H9 (cell line): Measurements from ENCODE around the gene LAMP1. TPM values are rescaled to one million over a fixed set of nuclear protein-coding genes. Genes with fewer than 3 reads are reported as not detected.

ENCODE experiments used
- DNase-seq: peaks from one replicate; pipeline ENCODE4 v3.0.0-alpha.2; 2017
- H2AFZ ChIP-seq: one replicate; pipeline ENCODE4 v1.6.1; 2013; ENCODE audit warnings: mild to moderate bottlenecking, low read length, control low read depth, moderate library complexity
- H2AK5ac ChIP-seq: 2 replicates; pipeline ENCODE4 v1.6.1; 2013; ENCODE audit warnings: low read length, control low read depth, mixed read lengths; ENCODE audit not compliant: insufficient read length
- H2BK120ac ChIP-seq: one replicate; pipeline ENCODE4 v1.6.1; 2013; ENCODE audit warnings: low read depth, mild to moderate bottlenecking, low read length, control low read depth, inconsistent platforms; ENCODE audit not compliant: poor library complexity, severe bottlenecking
- H2BK12ac ChIP-seq: 2 replicates; pipeline ENCODE4 v1.6.1; 2013; ENCODE audit warnings: low read length, control low read depth, mixed read lengths, low read depth; ENCODE audit not compliant: insufficient read length
- H2BK15ac ChIP-seq: 2 replicates; pipeline ENCODE4 v1.6.1; 2013; ENCODE audit warnings: low read depth, low read length, control low read depth
- H2BK20ac ChIP-seq: one replicate; pipeline ENCODE4 v1.6.1; 2013; ENCODE audit warnings: low read depth, mild to moderate bottlenecking, low read length, control low read depth, inconsistent platforms; ENCODE audit not compliant: poor library complexity, severe bottlenecking
- H2BK5ac ChIP-seq: 2 replicates; pipeline ENCODE4 v1.6.1; 2013; ENCODE audit warnings: low read length, control low read depth, mixed read lengths; ENCODE audit not compliant: insufficient read length
- H3K14ac ChIP-seq: 2 replicates; pipeline ENCODE4 v1.6.1; 2013; ENCODE audit warnings: low read length, control low read depth; ENCODE audit not compliant: insufficient read depth
- H3K18ac ChIP-seq: 2 replicates; pipeline ENCODE4 v1.6.1; 2013; ENCODE audit warnings: low read depth, mild to moderate bottlenecking, mixed read lengths, low read length, control low read depth; ENCODE audit not compliant: insufficient read length
- H3K23ac ChIP-seq: 2 replicates; pipeline ENCODE4 v1.6.1; 2013; ENCODE audit warnings: low read length, control low read depth, mixed read lengths, low read depth; ENCODE audit not compliant: insufficient read length
- H3K23me2 ChIP-seq: 2 replicates; pipeline ENCODE4 v1.6.1; 2013; ENCODE audit warnings: low read depth, mild to moderate bottlenecking, mixed read lengths, low read length, control low read depth; ENCODE audit not compliant: insufficient read length, poor library complexity, severe bottlenecking
- H3K27ac ChIP-seq: 2 replicates; pipeline ENCODE4 v1.5.1; 2013; ENCODE audit warnings: low read length, control low read depth, mixed read lengths, low read depth; ENCODE audit not compliant: insufficient read length
- H3K27me3 ChIP-seq: 2 replicates; pipeline ENCODE4 v1.6.1; 2013; ENCODE audit warnings: low read length, control low read depth, inconsistent platforms; ENCODE audit not compliant: insufficient read depth
- H3K4ac ChIP-seq: 2 replicates; pipeline ENCODE4 v1.6.1; 2013; ENCODE audit warnings: low read depth, mild to moderate bottlenecking, control low read depth, inconsistent platforms, low read length, moderate library complexity
- H3K4me1 ChIP-seq: 2 replicates; pipeline ENCODE4 v1.6.1; 2013; ENCODE audit warnings: low read length, control low read depth, inconsistent platforms; ENCODE audit not compliant: insufficient read depth
- H3K4me2 ChIP-seq: 2 replicates; pipeline ENCODE4 v1.6.1; 2013; ENCODE audit warnings: low read length, control low read depth, mixed read lengths; ENCODE audit not compliant: insufficient read length, insufficient read depth
- H3K56ac ChIP-seq: 2 replicates; pipeline ENCODE4 v1.6.1; 2013; ENCODE audit warnings: low read depth, mild to moderate bottlenecking, mixed read lengths, low read length, control low read depth; ENCODE audit not compliant: insufficient read length
- H3K79me1 ChIP-seq: 2 replicates; pipeline ENCODE4 v1.6.1; 2013; ENCODE audit warnings: low read depth, mild to moderate bottlenecking, moderate library complexity, low read length, control low read depth, inconsistent platforms; ENCODE audit not compliant: insufficient read depth, poor library complexity, severe bottlenecking
- H3K79me2 ChIP-seq: 2 replicates; pipeline ENCODE4 v1.6.1; 2013; ENCODE audit warnings: low read length, control low read depth, inconsistent platforms; ENCODE audit not compliant: insufficient read depth
- H3K9ac ChIP-seq: 2 replicates; pipeline ENCODE4 v1.6.1; 2013; ENCODE audit warnings: low read length, control low read depth, mixed read lengths; ENCODE audit not compliant: insufficient read length; ENCODE audit errors: extremely low read depth
- H3K9me3 ChIP-seq: one replicate; pipeline ENCODE4 v1.6.1; 2013; ENCODE audit warnings: low read depth, low read length, inconsistent platforms; ENCODE audit not compliant: control insufficient read depth
- H3T11ph ChIP-seq: one replicate; pipeline ENCODE4 v1.6.1; 2013; ENCODE audit warnings: mild to moderate bottlenecking, low read length, control low read depth, inconsistent platforms
- H4K20me1 ChIP-seq: one replicate; pipeline ENCODE4 v1.6.1; 2013; ENCODE audit not compliant: control insufficient read depth, insufficient read length, insufficient read depth
- H4K5ac ChIP-seq: 2 replicates; pipeline ENCODE4 v1.6.1; 2013; ENCODE audit warnings: low read depth, mild to moderate bottlenecking, mixed read lengths, low read length, control low read depth; ENCODE audit not compliant: insufficient read length
- H4K8ac ChIP-seq: replicated peaks from 2 replicates; pipeline ENCODE4 v1.6.1; 2013; ENCODE audit warnings: low read length, control low read depth, mixed read lengths, low read depth; ENCODE audit not compliant: insufficient read length
- H4K91ac ChIP-seq: 2 replicates; pipeline ENCODE4 v1.6.1; 2013; ENCODE audit warnings: low read depth, mild to moderate bottlenecking, moderate library complexity, mixed read lengths, low read length, control low read depth; ENCODE audit not compliant: insufficient read length
- H3K27ac Mint-ChIP-seq, 3 experiments: 2 replicates in 2 of 3; 3 replicates in 1 of 3; pipeline ENCODE4 v1.8.0; 2020 to 2021; ENCODE audit warnings: mixed read lengths in 3 of 3, mild to moderate bottlenecking in 1 of 3, moderate library complexity in 1 of 3
- H3K27me3 Mint-ChIP-seq: 2 replicates; pipeline ENCODE4 v1.8.0; 2021; ENCODE audit warnings: low read depth, mild to moderate bottlenecking, moderate library complexity, mixed read lengths
- H3K36me3 Mint-ChIP-seq, 3 experiments: 2 replicates in 2 of 3; 3 replicates in 1 of 3; pipeline ENCODE4 v1.8.0; 2020 to 2021; ENCODE audit warnings: low read depth in 3 of 3, mixed read lengths in 3 of 3; ENCODE audit not compliant: insufficient read depth in 1 of 3
- H3K4me1 Mint-ChIP-seq, 2 experiments: 2 replicates each; pipeline ENCODE4 v1.8.0; 2020; ENCODE audit warnings: mixed read lengths in 2 of 2
- H3K4me3 Mint-ChIP-seq, 2 experiments: 2 replicates in 1 of 2; 3 replicates in 1 of 2; pipeline ENCODE4 v1.8.0; 2020 to 2021; ENCODE audit warnings: mild to moderate bottlenecking in 2 of 2, mixed read lengths in 2 of 2, moderate library complexity in 1 of 2
- H3K9me3 Mint-ChIP-seq, 2 experiments: 2 replicates in 1 of 2; 3 replicates in 1 of 2; pipeline ENCODE4 v1.8.0; 2020; ENCODE audit warnings: mild to moderate bottlenecking in 2 of 2, mixed read lengths in 2 of 2, moderate library complexity in 1 of 2
- CTCF ChIP-seq: fragments of 200-600 bp; sonication (generic); conservative IDR thresholded peaks from 3 replicates; pipeline ENCODE4 v1.8.0; 2021; ENCODE audit warnings: antibody characterized with exemption, mild to moderate bottlenecking
- WGBS: extraction: QIAGEN DNeasy Blood & Tissue Kit; methylation state at CpG from one replicate; pipeline ENCODE4 v1.1.7; 2013; ENCODE audit warnings: missing lambda C conversion rate, low lambda C conversion rate, mixed read lengths; ENCODE audit not compliant: insufficient read length; ENCODE audit errors: extremely low coverage; 5-methylcytosine and 5-hydroxymethylcytosine counted together
- total RNA-seq: library from RNA; stranded (reverse); gene quantifications from 2 replicates; pipeline ENCODE4 v1.2.1, GENCODE V29; 2021

LAMP1 gene
- total RNA-seq, 1 experiment from 2014 or later: 131 TPM

- H3K27ac Mint-ChIP-seq: peak overlapping the region in 2 of 3 experiments; percentile 49 to 57; a peak in 5 of 7 replicates
- Histone ChIP-seq H3K23me2 (no peaks in the 10 kb centered on the region), H2AK5ac (no peak overlapping the region), H3K14ac (no peak overlapping the region), H2BK20ac (no peak overlapping the region), H3K79me1 (no peaks in the 10 kb centered on the region), H3K56ac (no peak overlapping the region), H4K5ac (no peak overlapping the region), H3K18ac (no peak overlapping the region), H3K4me2 (no peak overlapping the region), H3K9me3 (no peaks in the 10 kb centered on the region), H3K9ac (no peak overlapping the region), H4K91ac (no peak overlapping the region), H2BK15ac (no peak overlapping the region), H3K27me3 (no peaks in the 10 kb centered on the region), H4K8ac (no peak overlapping the region), H3K79me2 (no peaks in the 10 kb centered on the region), H3K27ac (no peak overlapping the region), H3K4ac (no peak overlapping the region), H2BK5ac (no peak overlapping the region), H4K20me1 (no peaks in the 10 kb centered on the region), H2AFZ (no peak overlapping the region), H2BK12ac (no peak overlapping the region), H3K4me1 (no peaks in the 10 kb centered on the region), H2BK120ac (no peak overlapping the region), H3T11ph (no peak overlapping the region), H3K23ac (no peak overlapping the region)
- peak; percentile 58 for DNase-seq
- H3K27me3 Mint-ChIP-seq: no peaks in the 10 kb centered on the region
- H3K9me3 Mint-ChIP-seq: peaks cover 5 to 6% of the 10 kb centered on the region in 2 experiments; a peak in 4 of 5 replicates
- H3K36me3 Mint-ChIP-seq: peaks cover 52 to 66% (median 64%) of the 10 kb centered on the region in 3 experiments
- H3K4me1 Mint-ChIP-seq: no peaks in the 10 kb centered on the region; a peak in 1 of 4 replicates
- no peak overlapping the region; a peak in 1 of 5 replicates for H3K4me3 Mint-ChIP-seq
- no CpG with 5 or more reads among the region's 32 CpGs for whole genome bisulfite sequencing
- TF ChIP-seq CTCF: peak; percentile 44; the same call in 2 of the 3 replicates
Observed at GRCh38 chr13:113350065-113350937, 53.3 kb downstream of the LAMP1 start.
